Uterus (tissue), 2 donors: ENCODE results near the gene UPF1.

Source experiments
- CTCF ChIP-seq, 4 experiments: fragments of 200-600 bp in 2 of 4; fragments of 450-650 bp in 2 of 4; sonication (generic) in 2 of 4; IDR thresholded peaks; one replicate each; pipeline ENCODE4 v1.5.1; 2016 to 2019; ENCODE audit warnings: antibody characterized with exemption in 4 of 4, mild to moderate bottlenecking in 2 of 4, moderate library complexity in 1 of 4
- POLR2A ChIP-seq, 2 donors: fragments of 450-650 bp; IDR thresholded peaks; one replicate each; pipeline ENCODE4 v1.6.1; 2016; ENCODE audit warnings: antibody characterized with exemption in 2 of 2, mild to moderate bottlenecking in 1 of 2, moderate library complexity in 1 of 2

- TF ChIP-seq CTCF (IDR thresholded peaks at IDR 0.05) = no peak
- TF ChIP-seq POLR2A (IDR thresholded peaks at IDR 0.05) = no peak
These were observed 71.6 kb downstream of the UPF1 start for GRCh38 chr19:18903156-18904037.
